HG03432 (cell line): ENCODE measurements around the gene ZNF778.

Experiments
- ATAC-seq: cut with Tn5 transposase; IDR thresholded peaks from one replicate; pipeline ENCODE4 v1.9.1; 2021; ENCODE audit warnings: mild to moderate bottlenecking, moderate library complexity; ENCODE audit not compliant: unreplicated experiment

Gene ZNF778

GRCh38 chr16:89217388-89218191 is at the start of gene ZNF778:
ZNF778 (plus strand) TSS chr16:89217703; CDS start chr16:89221128, 3,425 bp downstream.
- ATAC-seq, result peak; percentile 83

- ATAC-seq, result no peak
Measured at GRCh38 chr16:89168381-89169189, 48.9 kb upstream of the ZNF778 start.

- ATAC-seq, result no peak
Measured at GRCh38 chr16:89169778-89170177, 47.7 kb upstream of the ZNF778 start.

GRCh38 chr16:89170346-89171215 is 46.9 kb upstream of the ZNF778 start:
- no peak for ATAC-seq

DNA sequence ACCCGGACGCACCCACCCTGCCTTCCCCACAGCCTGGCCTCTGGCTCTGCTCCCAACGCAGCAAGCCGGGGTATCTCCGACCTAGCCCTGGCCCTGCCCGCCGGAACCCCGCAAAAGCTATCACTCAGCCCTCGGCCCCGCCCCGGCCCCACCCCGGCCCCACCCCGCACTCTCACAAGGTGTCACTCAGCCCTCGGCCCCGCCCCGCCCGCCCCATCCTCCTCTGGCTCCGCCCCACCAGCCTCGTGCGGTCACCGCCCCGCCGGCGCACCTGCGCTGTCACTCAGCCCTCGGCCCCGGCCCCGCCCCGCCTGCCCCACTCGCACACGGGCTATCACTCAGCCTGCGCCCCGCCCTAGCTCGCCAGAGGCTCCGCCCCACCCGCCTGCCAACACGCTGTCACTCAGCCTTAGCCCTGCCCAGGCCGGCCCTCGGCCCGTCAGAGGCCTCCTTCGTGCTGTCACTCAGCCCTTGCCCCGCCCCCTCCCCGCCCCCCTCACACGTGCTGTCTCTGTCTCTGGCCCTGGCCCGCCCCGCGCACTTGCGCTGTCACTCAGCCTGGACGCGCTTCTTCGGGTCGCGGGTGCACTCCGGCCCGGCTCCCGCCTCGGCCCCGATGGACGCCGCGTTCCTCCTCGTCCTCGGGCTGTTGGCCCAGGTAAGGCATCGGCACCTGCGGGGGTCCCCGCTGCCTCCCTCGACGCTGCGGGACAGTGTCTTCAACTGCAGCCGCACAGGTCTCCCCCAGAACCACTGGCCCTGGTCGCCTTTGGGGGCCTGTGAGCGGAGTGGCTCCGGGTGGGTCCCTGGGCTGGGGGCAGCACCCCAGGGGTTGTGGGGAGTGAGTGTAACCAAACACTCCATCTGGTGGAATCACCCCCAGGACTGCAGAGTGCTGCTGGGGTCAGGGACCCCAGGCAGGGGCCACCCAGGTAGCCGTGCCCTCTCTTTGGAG is 46.0 kb upstream of the ZNF778 start, which contains the start of gene CDH15:
Gene CDH15, plus strand, starts transcription at position 533 of the 955 bp plus-strand sequence. Its CDS starts 84 bp downstream, at position 617.
- ATAC-seq, result peak; percentile 79

DNA sequence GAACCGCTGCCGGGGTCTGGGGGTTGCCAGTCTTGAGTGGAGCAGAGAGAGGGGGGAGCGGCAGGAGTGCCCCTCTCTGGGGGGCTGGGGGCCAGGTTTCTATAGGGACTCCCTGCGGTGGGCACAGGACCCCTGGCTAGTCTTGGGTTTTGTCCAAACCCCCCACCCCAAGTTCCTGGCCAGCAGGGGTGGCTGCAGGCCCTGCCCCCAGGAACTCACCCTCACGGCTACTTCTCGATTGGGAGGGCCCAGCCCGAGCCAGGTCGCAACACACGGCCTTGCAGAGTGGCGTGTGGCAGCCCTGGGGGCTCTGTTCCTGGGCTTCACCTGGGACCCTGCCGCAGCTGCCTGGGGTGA is 45.4 kb upstream of the ZNF778 start:
- ATAC-seq, result no peak

DNA sequence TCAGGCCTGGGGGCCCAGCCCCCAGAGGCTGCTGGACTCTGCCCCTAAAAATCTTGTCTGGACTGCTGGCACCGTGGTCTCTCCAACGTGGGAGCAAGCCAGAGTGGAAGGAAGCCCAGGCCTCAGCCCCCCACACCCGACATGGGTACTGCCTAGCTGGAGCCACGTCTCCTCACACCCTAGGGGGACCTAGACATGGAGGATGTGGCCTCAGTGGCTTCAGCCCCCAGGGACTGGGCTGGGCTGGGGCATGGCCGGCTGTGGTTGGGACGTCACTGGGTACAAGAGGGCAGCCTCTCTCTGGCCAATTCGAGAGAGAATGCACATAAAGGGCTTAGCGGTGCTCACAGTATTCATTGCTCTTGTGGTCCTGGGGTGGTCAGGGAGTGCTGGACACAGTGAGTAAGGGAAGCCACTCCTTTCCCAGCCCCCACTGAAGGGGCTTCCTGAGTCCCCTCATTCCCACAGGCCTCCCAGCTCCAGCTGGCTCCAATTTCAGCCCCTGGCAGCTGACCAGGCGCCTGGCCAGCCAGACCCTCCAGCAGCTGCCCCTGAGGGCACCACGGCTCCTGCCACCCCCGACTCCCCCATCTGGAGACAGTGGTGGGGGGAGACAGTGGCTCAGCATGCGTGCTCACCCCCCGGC is 44.9 kb upstream of the ZNF778 start:
- ATAC-seq, result no peak

GRCh38 chr16:89173174-89173921 is 44.2 kb upstream of the ZNF778 start:
- no peak for ATAC-seq

DNA sequence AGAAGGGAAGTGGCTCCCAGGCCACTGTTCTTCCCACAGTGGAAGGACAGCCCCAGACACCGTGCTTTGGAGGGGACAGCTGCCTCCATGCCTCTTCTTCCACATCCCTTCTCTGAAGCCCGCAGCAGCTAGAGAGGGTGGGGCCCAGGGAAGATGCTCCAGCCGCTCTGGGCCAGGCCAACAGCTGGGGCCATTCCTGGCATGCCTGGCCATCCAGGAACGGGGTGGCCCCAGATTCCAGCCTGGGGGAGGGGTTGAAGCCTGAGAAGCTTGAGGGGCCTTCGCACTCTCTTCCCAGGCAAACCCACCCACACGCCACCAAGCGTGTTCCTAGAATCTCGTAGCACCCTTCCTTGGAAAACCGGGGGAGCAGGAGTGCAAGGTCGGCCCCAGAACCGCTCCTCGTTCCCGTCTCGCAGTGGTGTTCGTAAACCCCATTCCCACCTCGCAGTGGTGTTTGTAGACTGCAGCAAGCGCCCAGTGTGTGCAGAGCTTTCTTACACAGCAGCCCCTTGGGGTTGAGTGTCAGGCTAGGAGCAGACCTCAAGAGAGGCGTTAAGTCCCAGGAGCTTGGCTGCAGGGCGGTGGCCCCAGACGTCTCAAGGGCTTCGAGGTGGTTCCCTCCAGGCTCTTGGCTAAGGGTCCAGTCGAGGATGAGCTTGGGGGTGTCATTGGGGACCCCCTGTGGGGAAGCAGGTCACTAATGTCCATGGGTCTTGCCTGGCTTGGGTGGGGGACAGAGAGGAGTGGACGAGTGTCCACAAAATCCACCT is 43.3 kb upstream of the ZNF778 start:
- no peak for ATAC-seq

DNA sequence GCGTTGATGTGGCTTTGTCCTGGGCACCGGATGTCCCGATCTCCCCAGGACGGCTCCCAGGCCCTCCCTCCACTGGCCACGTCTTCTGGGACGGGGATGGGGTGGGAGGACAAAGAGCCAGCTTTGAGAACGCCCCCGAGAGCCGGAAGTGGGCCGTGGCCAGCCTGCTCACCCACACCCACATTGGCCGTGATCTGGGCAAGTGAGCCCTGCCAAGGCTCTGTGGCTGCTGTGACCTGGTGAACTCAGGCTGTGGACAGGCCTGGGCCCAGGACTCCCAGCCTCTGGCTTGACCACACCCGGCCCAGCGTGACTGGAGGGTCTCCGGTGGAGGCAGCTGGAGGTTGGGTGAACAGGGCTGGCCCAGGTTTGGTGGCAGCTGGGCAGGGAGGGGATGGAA is 42.6 kb upstream of the ZNF778 start:
- ATAC-seq, result no peak

DNA sequence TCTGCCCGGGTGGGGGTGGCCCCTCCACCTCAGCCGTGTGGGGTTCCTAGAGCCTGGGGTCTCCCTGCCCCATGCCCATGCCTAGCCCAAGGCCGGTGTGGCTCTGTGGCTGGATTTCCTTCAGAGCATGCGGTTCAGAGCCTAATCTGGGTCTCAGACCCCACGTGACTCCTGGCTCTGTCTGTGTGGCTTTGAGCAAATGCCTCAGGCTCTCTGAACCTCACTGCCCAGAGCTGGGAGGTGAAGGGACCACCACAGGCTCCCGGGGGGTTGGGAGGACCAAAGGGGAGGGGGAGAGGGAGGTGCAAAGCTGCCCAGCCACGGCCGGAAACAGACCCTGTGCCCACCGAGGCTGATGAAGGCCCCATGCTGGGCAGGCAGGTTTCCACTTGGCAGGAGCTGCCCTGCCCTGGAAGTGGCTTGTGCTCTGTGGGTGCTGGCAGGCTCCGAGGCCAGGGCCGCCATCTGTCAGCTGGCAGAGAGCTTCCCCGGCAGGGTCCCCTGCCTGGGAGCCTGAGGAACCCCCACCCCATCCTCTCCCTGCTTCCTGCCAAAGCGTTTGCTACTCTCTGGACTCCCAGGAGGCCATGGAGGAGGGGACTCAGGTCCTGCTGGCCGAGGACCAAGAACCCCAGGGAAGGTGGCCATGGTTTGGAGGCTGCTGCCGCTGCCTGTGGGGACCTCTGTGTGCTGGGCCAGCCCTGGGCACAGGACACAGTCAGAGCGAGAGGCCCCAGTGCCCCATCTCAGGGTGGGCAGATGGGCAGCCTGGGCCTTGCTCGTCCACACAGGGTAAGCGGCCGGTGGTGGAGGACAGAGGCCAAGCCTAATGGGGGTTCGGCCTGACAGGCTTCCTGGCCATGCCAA is 42.0 kb upstream of the ZNF778 start:
- no peak for ATAC-seq

- ATAC-seq, result no peak
Measured at GRCh38 chr16:89176147-89176690, 41.3 kb upstream of the ZNF778 start.

DNA sequence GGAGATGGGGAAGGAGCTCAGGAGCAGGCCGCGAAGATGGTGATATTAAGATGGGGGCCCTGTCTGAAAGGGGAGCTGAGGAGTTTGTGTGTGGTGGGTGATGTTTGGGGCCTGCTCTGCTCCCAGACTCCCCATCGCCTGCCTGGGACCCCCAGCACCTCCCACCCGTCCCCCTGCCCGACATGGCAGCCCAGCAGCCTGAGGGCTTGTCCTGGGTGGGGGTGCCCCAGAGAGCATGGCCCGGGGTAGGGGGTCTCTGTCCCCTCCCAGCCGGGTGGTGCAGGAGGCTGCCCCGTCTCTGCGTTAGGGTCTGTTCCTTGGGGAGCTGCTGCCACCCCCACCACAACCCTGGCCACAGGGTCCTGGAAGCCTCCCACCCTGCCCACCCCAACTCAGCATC is 40.8 kb upstream of the ZNF778 start:
- no peak for ATAC-seq

DNA sequence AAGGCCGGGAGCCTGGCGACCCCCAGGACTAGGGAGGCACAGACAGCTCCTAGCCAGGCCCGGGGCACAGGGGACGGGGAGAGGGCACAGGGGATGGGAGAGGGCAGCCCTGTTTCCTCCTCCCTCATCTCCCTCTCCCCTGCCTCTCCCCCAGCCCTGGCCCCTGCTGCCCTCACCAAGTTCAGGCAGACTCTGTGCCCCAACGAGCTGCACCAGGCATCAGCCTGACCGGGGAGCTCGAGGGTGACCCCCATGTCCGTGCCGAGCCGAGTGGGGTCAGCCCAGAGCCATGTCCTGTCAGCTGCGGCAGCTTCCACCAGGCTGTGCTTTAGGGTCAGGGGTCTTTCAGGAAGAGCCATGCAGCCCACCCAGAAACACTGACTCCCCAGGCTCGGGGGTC is 40.0 kb upstream of the ZNF778 start:
- no peak for ATAC-seq

DNA sequence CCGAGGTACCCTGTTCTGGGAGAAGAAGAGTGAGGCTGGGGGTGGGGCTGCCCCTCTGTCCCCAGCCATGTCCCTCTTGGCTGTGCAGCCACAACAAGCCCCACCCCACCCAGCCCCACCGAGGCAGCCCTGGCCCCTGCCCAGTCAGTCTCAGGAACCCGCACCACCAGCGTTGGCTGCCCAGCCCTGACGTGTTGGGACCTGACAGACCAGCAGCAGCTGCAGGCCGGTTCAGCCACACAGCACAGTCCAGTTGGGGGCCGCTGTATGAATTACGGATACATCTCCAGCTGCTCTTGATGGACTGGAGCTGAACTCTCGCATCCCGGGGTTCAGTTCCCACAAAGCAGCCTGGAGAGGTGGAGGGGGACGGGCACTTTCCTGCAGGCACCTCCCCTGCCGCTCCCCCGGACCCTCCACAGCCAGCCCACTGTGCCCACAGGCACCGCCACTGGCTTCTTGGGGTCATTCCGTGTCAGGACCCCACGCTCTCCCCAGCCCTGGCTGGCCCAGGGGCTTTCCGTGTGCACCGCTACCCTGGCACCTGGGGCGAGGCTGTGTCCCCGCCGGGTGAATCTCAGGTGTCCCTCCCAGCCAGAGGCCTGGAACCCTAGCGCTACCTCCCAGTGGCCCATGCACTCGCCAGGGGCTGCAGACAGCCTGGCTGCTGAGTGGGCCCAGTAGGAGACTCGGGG is 38.9 kb upstream of the ZNF778 start:
- ATAC-seq, result no peak

DNA sequence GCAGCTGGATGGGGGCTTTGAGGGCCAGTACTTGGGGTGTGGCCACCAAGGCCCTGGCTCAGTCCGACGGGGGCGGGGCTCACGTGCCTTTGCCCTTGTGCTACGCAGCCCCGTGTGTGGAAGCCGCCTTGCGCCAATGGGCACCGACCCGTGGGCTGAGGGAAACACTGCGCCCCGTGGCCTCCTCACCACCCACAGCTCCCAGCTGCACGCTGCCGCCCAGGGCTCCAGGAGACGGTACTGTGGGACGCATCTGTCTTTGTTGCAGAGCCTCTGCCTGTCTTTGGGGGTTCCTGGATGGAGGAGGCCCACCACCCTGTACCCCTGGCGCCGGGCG is 38.4 kb upstream of the ZNF778 start:
- ATAC-seq, result no peak
